ENCODE results near the gene ATXN1.

Gene ATXN1

DNA sequence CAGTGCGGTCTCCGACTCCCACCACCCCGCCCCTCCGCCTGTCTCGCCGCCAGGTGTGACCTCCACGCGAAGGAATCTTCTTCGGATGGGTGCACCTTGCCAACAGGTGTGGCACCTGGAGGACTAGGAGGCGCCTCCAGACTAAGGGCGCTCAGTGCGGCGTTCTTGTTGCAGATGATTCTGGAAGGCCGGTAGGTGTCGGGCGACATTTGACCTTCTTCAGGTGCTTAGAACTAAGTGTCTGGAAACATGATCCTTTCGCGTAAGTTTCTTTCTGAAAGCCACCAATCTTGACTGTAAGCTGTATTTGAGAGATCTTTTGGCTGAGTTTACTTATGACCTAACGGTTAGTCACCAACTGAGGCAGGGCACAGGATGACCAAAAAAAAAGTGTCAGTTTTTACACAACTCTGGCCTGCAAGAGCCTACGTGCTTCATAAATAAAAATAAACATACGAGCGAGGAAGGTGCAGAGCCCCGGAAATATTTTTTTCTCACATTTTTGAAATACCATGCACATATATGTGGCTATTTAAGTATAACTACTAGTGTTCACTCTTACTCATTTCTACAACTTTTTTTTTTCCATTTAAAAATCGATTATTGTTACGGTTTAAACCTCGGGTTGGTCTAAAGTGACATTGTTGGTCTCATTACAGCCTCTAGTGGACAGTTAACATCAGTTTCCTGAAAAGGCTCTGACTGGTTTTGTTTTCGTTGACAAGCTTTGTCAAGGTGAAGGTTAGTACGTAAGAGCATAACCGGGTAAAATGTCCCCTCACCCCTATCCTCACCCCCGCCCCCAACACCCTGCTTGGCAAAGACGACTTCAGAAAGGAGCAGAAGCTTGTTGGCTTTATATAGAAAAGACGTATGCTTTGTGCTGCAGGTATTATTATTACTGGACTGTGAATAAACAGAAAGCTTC, 1.6 kb upstream of the ATXN1 start:
- peak overlapping the region; percentile 74 for H3K4me3 ChIP-seq (replicated peaks; ENCODE audit: insufficient read depth, low read length)
- peak overlapping the region; percentile 54 for H3K27ac ChIP-seq (replicated peaks)
- peak; percentile 71 for TF ChIP-seq CTCF (IDR thresholded peaks at IDR 0.05; ENCODE audit: insufficient read depth, low read length)
- no peak for TF ChIP-seq GABPA (IDR thresholded peaks at IDR 0.05; ENCODE audit: low read depth)
- peak in 1 of 2 experiments; percentile 49 for DNase-seq (ENCODE audit: low read depth in 1 of 2, low spot score in 1 of 2)
- no peaks in the 10 kb centered on the region for H3K27me3 ChIP-seq (ENCODE audit: insufficient read depth, poor library complexity, severe bottlenecking)

DNA sequence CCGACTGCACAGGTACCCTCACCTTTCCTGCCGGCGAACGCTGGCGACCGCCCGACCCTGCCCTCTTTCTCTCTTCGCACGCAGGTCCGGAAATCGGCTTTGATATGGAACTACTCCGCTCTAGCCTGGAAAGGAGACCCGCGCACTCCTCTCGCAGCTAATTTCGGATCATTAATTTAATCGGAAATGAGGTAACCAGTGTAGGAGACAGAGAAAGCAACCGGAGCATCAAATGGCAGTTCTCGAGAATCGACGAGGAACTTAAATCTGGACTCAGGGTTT, 949 bp upstream of the ATXN1 start:
- no peak for DNase-seq (ENCODE audit: low read depth in 1 of 2, low spot score in 1 of 2)
- no peak for TF ChIP-seq SPI1 (IDR thresholded peaks at IDR 0.05; ENCODE audit: borderline replicate concordance, low read depth)
- TF ChIP-seq POLR2AphosphoS5 (IDR thresholded peaks at IDR 0.05; ENCODE audit: low read depth), result no peak
- no peak for TF ChIP-seq REST (IDR thresholded peaks at IDR 0.05; ENCODE audit: insufficient replicate concordance, low read depth)
- no peak for TF ChIP-seq GABPA (IDR thresholded peaks at IDR 0.05; ENCODE audit: low read depth)
- no peak for TF ChIP-seq CTCF (IDR thresholded peaks at IDR 0.05; ENCODE audit: insufficient read depth, low read length)
- H3K27ac ChIP-seq (replicated peaks), result peak overlapping the region; percentile 54

GRCh38 chr6:16761471-16762267, 409 bp upstream of the ATXN1 start:
- Histone ChIP-seq H3K27me3 (ENCODE audit: insufficient read depth, poor library complexity, severe bottlenecking) (no peaks in the 10 kb centered on the region), H3K27ac (replicated peaks) (peak overlapping the region; percentile 81), H3K4me3 (replicated peaks; ENCODE audit: insufficient read depth, low read length) (peak overlapping the region; percentile 74)
- DNase-seq (ENCODE audit: low read depth in 1 of 2, low spot score in 1 of 2), result peak; percentile 76 to 90
- TF ChIP-seq GABPA (IDR thresholded peaks at IDR 0.05; ENCODE audit: low read depth), result no peak

More for the DNA sequence above, 949 bp upstream of the ATXN1 start:
- peak overlapping the region; percentile 74 for H3K4me3 ChIP-seq (replicated peaks; ENCODE audit: insufficient read depth, low read length)
- H3K27me3 ChIP-seq (ENCODE audit: insufficient read depth, poor library complexity, severe bottlenecking), result no peaks in the 10 kb centered on the region

DNA sequence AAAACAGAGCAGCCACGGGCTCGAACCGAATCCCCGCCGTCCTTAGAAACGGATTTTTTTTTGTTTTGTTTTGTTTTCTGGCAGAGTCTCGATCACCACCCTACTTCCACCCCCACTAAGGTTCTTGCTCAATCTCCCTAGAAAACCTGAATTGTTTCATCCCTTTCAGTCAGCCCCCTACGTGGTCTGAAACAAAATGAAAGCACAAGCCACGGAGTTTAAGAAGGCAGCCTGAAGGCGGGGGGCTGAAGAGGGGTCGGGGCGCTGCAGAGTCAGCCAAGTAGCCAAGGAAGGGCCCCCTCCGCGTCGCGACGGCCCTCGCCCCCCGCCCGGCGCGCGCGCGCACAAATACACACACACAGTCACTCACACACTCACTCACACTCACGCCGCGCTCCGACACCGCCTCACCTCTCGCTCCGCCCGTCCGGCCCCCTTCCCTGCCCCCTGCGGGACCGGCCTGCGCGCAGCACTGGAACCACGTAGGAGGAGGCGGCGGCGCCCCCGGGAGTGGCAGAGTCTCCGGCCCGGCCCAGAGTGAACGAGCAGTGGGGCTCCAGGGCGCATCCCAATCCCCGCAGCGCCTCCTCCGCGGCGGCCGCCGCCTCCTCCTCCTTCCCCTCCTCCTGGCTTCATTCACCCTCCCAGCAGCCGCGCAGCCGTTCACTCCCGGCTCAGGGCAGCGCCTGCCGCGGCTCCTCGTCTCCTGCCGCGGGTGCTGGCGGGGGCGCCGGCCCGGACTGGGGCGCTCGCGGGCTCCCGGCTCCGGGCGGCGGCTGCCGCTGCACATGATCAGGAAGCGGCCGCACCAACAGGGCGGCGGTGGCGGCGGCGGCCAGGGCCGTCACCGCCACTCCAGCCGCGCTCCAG, 1.4 kb downstream of the ATXN1 start:
- DNase-seq (ENCODE audit: low read depth in 1 of 2, low spot score in 1 of 2), result peak in 1 of 2 experiments; percentile 78
- Histone ChIP-seq H3K27me3 (ENCODE audit: insufficient read depth, poor library complexity, severe bottlenecking) (no peaks in the 10 kb centered on the region), H3K4me3 (replicated peaks; ENCODE audit: insufficient read depth, low read length) (peak overlapping the region; percentile 74), H3K27ac (replicated peaks) (peak overlapping the region; percentile 94)
- TF ChIP-seq SPI1 (IDR thresholded peaks at IDR 0.05; ENCODE audit: borderline replicate concordance, low read depth) (no peak), REST (IDR thresholded peaks at IDR 0.05; ENCODE audit: insufficient replicate concordance, low read depth) (no peak), POLR2AphosphoS5 (IDR thresholded peaks at IDR 0.05; ENCODE audit: low read depth) (peak; percentile 71), CTCF (IDR thresholded peaks at IDR 0.05; ENCODE audit: insufficient read depth, low read length) (no peak)

Data from HL-60 (cell line).